ENCODE results near the gene SMIM30.
"Not testable (repeated sequence)": the region's sequence is repeated elsewhere in the genome, so short reads cannot be mapped to it uniquely, and the experiment has no call there.

Gene SMIM30

GRCh38 chr7:113118074-113118959 lies at the start of gene SMIM30:
Gene SMIM30, minus strand, starts transcription at chr7:113118554. Its CDS starts 976 bp downstream, at chr7:113117578.
- peak; percentile 74 to 78 for DNase-seq (ENCODE audit: low read depth in 2 of 2)

GRCh38 chr7:113166176-113166575 lies 47.8 kb upstream of the SMIM30 start:
- DNase-seq (ENCODE audit: low read depth in 2 of 2), result not testable (repeated sequence)

GRCh38 chr7:113161050-113161449 lies 42.7 kb upstream of the SMIM30 start:
- DNase-seq (ENCODE audit: low read depth in 2 of 2), result no peak

GRCh38 chr7:113159746-113160339 lies 41.5 kb upstream of the SMIM30 start:
- DNase-seq (ENCODE audit: low read depth in 2 of 2), result no peak

DNA sequence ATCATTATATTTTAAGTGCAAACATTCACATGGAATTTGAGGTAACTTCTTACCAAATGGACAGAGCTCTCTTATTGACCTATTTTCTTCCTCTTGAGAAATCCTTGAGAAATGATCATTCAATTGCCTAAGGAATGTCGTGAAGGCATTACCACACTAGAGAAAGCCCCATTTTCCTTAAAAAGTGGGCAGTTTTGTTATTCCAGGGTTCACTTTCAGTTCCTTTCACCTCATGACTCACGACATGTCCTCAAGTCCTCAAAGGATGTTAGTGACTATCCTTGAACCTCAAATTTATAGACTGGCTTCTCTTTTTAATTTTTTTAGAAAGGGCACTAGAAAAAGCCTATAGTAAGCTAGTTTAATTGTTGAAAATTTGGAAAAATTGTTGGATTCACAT lies 40.4 kb upstream of the SMIM30 start:
- no peak for DNase-seq (ENCODE audit: low read depth in 2 of 2)

GRCh38 chr7:113154117-113154516 lies 35.8 kb upstream of the SMIM30 start:
- no peak for DNase-seq (ENCODE audit: low read depth in 2 of 2)

- no peak for DNase-seq (ENCODE audit: low read depth in 2 of 2)
Observed at GRCh38 chr7:113144817-113145216, 26.5 kb upstream of the SMIM30 start.

DNA sequence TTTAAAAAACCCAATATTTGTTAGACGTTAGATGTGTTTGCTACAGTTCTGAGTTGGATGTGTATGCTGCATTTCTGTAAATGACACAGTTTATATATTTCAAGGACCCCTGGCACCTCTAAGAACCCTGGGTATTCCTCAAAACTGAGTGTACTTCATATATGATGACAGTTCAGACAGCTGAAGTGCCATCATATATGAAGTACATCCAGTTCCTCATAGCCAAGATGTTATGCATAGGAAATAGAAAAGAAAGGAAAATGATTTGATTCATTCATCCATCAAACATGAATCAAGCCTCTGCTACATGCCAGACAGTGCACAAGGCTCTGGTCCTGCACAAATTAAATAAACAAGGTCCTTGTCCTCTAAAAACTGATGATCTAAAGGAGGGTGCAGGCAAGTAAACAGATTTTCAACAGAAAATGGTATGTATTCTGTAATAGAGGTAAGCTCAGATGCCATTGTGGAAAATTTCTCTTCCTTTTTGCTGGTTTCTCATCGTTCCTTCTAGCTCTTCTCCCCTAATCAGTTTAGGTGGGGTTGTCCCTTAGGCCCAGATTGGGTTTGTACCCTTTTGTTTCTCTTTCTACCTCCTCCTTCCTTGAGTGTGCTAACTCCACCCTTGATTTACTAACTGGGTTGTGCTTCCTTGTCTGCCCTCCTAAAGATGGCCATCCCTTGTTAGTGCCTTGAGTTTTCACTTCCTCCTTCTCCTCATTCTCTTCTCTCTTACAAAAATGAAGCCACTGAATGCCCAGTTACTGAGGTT lies 25.3 kb upstream of the SMIM30 start:
- DNase-seq (ENCODE audit: low read depth in 2 of 2), result no peak

- no peak for DNase-seq (ENCODE audit: low read depth in 2 of 2)
Observed at GRCh38 chr7:113142385-113143119, 24.2 kb upstream of the SMIM30 start.

DNA sequence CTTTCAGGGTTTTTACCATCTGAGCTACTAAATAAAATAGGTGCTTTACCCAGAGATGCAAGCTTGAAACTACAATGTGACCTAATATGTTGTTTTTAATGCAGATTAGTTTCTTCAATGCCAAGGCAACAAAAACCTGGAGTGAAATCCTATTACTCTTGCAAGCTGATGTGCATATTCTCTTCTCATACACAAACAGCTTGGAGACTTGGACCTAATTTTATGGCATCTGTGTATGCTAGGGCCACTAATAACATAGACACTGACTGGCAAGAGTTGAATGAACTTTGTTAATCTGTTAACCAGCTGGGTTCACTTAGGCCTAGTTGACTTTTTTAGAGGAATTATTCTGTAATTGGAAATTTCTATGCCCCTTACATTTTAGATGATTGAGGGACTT lies 23.4 kb upstream of the SMIM30 start:
- no peak for DNase-seq (ENCODE audit: low read depth in 2 of 2)

DNA sequence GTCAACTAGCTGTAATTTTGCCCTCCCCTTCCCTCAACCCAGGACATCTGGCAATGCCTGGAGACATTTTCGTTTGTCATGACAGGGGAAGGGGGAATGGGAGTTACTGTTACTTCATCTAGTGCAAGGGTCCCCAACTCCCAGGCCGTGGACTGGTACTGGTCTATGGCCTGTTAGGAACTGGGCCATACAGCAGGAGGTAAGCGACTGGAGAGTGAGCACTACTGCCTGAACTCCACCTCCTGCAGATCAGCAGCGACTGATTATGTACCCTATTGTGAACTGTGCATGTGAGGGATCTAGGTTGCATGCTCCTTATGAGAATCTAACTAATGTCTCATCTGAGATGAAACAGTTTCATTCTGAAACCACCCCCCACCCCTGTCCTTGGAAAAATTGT lies 22.6 kb upstream of the SMIM30 start:
- no peak for DNase-seq (ENCODE audit: low read depth in 2 of 2)

- DNase-seq (ENCODE audit: low read depth in 2 of 2), result no peak
Observed at GRCh38 chr7:113137241-113137640, 18.9 kb upstream of the SMIM30 start.

- DNase-seq (ENCODE audit: low read depth in 2 of 2), result no peak
Observed at GRCh38 chr7:113134025-113134424, 15.7 kb upstream of the SMIM30 start.

DNA sequence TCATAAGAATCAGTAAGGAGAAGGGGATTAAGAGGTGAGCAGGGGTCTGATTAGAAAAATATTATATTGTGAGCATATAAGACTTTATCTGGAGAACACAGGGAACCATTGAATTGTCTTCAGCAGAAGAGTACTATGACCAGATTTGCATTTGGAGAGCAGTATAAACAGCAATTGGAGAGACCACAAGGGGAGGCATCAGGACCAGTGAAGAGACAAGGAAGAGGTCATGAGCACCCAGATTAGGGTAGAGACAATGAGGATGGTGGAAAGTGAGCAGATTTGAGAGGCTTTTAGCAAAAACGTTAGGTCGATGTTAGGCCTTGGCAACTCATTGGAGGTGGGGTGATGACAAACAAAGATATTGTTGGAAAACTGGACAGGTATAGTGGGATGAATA lies 13.0 kb upstream of the SMIM30 start:
- DNase-seq (ENCODE audit: low read depth in 2 of 2), result no peak

DNA sequence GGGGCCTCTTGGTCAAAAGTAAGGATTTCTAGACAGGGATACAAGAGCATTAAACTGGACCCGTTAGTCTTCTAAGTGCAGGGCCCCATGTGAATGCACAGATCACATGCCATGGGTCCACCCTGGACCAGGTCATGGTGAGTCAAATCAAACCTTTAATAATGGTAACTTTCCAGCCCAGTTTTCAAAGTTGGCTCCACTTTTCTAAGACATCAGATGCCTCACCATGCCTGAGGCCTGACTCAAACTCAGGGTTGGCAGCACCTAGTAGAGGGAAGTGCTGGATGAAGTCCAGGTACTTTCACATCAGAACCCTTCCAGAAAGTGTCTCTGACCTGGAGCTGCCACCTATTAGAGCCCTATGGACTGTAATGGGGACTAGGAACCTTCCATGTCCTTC lies 9.7 kb upstream of the SMIM30 start:
- no peak for DNase-seq (ENCODE audit: low read depth in 2 of 2)

GRCh38 chr7:113125728-113126127 lies 7.4 kb upstream of the SMIM30 start:
- no peak for DNase-seq (ENCODE audit: low read depth in 2 of 2)

- DNase-seq (ENCODE audit: low read depth in 2 of 2), result no peak
Observed at GRCh38 chr7:113122744-113123143, 4.4 kb upstream of the SMIM30 start.

DNA sequence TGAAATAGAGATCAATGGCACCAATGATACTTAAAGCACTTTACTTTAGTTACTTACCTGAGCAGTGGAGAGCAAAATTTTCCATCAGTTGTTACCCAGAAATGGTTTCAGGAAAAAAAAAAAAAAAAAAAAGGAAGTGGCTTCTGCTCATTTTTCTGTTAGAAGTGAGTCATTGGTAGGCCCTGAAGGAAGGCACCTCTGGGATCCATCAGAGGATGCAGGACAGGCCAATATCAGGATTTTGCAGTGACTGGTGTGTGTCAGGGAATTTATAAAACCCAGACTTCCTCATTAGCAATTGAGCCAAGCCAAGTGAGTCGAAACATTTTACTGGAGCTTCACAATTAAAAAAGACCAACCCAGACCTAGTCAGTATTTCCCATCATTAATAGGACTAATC lies 2.3 kb upstream of the SMIM30 start:
- DNase-seq (ENCODE audit: low read depth in 2 of 2), result no peak

- DNase-seq (ENCODE audit: low read depth in 2 of 2), result no peak
Observed at GRCh38 chr7:113119429-113119828, 1.1 kb upstream of the SMIM30 start.

- not testable (repeated sequence) for DNase-seq (ENCODE audit: low read depth in 2 of 2)
Observed at GRCh38 chr7:113117374-113117774, 980 bp downstream of the SMIM30 start.

GRCh38 chr7:113113912-113114311 lies 4.4 kb downstream of the SMIM30 start:
- no peak for DNase-seq (ENCODE audit: low read depth in 2 of 2)

DNA sequence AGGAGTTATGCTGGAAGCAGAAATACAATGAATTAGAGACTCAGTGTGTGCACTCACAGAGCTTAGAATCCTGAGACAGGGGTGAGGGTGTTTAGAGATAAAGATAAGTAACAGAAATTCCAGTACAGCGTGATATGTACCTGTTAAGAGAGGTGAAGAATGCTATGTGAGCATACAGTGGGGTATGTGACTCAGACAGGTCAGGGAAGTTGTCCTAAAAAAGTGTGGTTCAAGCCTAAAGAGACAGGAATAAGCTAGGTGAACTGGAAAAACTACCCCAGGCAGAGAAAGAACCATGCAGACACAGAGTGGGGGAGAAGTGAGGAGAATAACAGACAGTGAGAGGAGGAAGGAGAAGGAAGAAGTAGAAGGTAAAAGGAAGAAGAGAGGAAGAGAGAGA lies 8.6 kb downstream of the SMIM30 start:
- DNase-seq (ENCODE audit: low read depth in 2 of 2), result no peak
